SKM-1 treated with dmso at 0.1 percent for 144 hours (cell line): ENCODE measurements around the gene JPT1.
"Not testable (repeated sequence)": the region's sequence is repeated elsewhere in the genome, so short reads cannot be mapped to it uniquely, and the experiment has no call there.

Experiments used
- DNase-seq: peaks from one replicate; lab custom pipeline; 2025; ENCODE audit not compliant: unreplicated experiment; lab: John Stamatoyannopoulos, UW

The JPT1 gene

DNA sequence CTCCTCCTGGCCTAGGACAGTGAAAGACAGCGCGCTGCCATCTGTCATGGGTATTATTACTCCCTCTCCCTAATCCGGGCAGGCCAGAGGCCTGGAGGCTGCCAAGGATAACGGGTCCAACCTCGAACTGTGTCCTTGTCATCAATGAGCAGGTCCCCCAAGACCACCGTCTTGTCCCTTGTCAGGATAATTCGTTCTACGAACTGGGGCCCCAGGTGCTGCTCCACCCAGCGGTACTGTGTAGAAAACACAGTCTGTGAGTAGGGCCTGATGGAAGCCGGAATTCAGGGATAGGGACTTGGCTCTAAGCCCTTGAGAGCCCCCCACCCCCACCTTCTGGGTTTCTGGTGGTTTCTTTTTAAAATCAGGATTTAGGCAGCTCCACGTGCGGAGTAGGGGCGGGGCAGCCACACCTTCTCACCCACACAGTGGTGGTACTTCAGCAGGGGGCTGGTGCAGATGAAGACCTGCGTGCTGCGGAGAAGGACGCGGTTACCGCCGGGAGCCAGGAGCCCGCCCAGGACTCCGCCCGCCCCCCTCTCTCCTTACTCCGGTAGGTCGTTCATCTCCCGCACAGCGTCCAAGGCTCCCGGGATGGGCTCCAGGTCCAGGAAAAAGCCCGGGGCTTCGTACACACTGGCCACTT lies 23.6 kb downstream of the JPT1 start:
- DNase-seq, result peak; percentile 35

GRCh38 chr17:75130059-75130631 lies 24.2 kb downstream of the JPT1 start:
- DNase-seq, result no peak

- no peak for DNase-seq
Observed at GRCh38 chr17:75129576-75129975, 24.7 kb downstream of the JPT1 start.

DNA sequence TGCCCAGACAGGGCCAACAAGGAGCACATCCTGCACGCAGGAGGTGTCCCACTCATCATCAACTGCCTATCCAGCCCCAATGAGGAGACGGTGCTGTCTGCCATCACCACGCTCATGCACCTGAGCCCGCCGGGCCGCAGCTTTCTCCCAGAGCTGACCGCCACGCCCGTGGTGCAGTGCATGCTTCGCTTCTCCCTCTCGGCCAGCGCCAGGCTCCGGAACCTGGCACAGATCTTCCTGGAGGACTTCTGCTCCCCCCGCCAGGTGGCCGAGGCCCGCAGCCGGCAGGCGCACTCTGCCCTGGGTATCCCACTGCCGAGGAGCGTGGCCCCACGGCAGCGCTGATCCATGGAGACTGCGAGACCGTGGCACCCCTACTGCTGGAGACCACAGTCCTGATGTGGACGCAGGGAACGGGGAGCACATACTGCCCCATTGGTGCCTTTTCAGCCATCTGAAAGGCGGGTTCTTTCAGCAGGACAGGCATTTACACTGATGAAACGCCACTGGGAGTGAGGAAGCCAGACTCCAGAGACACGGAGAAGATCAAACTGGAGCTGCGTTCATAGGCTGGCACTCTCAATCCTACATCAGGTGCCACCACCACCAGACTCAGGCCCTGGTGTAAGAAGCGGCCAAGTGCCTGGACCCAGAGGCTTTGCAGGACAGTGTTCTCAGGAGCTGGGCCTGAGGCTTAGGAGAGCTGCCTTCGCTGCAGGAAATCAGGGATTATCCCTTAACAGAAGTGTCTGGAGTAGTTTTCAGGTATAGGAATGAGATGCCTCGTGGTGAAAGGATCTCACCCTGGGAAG lies 25.4 kb downstream of the JPT1 start:
- DNase-seq, result no peak

- not testable (repeated sequence) for DNase-seq
Observed at GRCh38 chr17:75127936-75128335, 26.4 kb downstream of the JPT1 start.

GRCh38 chr17:75126954-75127353 lies 27.4 kb downstream of the JPT1 start:
- DNase-seq, result no peak

DNA sequence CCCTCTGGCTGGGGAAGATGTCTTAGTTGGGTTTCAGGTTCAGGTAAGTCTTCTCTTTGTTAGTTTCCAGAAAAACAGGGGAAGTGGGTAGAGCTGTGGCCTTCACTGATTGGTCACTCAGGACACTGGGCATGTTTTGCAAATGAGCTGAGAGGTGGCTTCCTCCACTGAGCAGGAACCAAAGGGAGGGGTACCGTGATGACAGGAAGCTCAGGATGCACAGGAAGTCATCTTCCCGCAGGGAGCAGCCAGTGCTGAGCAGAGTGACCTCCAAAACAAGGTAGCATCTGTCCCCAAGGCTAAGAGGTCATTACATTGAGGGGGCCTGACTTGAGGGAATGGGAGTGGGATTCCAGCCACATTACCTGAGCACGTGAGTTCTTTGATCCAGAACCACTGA lies 28.3 kb downstream of the JPT1 start:
- DNase-seq, result no peak

- no peak for DNase-seq
Observed at GRCh38 chr17:75124819-75125162, 29.5 kb downstream of the JPT1 start.

GRCh38 chr17:75124041-75124818 lies 30.1 kb downstream of the JPT1 start:
- DNase-seq, result no peak

- DNase-seq, result no peak
Observed at GRCh38 chr17:75118307-75118706, 36.0 kb downstream of the JPT1 start.

- DNase-seq, result no peak
Observed at GRCh38 chr17:75116737-75117136, 37.6 kb downstream of the JPT1 start.

DNA sequence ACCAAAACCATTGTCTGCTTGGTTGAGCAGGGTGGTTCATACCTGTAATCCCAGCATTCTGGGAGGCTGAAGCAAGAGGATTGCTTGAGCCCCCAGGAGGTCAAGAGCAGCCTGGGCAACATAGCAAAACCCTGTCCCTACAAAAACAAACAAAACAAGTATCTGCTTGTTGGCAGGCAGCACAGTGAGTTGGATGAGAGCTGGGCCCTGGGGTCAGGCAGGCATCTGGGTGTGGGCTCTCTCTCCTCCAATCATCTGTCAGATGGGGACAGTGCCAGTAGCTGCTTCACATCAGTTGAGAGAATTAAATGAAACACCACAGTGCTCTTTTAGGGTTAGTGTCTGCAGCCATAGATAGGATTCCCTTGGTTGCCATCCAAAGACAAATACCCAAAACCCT lies 38.8 kb downstream of the JPT1 start:
- DNase-seq, result no peak

DNA sequence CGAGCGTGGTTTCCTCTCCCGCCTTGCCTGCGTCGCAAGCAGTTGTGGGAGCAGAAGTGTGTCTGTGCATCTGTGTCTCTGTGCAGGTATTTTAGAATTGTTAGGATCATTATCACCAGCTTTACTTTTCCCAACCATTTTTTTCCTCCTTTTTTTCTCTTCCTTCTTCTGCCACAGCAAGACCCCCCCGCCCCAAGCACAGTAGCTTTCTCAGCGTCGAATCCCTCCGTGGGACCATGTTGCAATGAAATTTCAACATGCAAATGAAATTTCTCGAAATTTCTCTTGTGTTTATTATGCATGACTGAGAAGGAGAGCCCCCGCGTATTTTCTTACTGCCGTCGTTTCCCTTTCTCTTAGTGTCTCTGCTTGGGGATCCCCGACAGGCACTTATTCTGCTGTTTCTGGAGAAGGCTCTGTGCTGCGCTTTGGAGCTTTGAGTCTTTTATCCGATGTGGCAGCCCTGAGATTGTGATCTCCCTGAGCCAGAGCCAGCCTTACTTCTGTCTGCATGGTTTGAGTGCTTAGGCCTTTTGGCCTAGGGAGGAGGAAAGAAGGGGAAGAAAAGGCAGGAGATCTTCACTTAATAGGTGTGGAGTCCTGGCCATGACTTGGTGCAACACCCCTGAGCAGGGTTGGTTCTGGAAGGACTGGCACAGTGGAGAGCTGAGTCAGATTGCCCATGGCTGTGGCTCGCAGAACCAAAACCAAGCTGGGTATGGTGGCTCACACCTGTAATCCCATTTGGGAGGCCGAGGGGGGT lies 39.6 kb downstream of the JPT1 start:
- DNase-seq, result no peak

DNA sequence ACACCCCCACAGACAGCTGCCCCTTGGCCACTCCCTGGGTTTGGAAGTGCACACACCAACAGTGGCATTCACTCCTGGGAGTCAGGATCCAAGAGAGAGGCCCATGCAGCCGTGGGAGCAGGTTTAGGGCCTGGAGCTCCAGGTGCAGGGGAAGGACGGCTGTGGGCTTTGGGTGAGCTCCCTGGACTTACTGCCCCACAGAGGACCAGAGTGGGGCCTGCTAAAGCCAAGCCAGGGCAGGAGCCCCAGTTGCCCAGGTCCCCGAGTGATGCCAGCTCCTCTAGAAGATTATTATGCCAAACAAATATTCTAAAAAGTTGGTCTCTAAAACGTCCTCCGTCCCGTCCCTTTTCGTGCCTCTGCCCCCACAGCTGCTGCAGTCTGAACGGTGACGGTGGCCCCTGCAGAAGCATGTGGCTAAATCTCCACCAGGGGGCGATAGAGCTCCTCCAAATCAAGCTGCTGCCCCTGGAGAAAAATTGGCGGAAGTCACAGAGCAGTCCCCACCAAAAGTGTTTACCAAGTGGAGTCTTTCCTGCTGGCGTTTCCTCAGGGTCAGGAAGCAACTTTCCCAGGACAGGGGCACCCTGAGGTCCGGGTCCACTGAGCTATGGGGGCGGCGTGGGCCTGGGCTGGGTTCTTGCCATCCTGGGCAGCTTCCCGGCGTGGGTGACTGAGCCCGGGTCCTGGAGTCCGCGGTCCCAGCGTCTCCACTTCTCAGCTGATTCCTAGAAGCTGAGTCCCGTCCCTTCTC lies 40.3 kb downstream of the JPT1 start:
- DNase-seq, result peak; percentile 88

DNA sequence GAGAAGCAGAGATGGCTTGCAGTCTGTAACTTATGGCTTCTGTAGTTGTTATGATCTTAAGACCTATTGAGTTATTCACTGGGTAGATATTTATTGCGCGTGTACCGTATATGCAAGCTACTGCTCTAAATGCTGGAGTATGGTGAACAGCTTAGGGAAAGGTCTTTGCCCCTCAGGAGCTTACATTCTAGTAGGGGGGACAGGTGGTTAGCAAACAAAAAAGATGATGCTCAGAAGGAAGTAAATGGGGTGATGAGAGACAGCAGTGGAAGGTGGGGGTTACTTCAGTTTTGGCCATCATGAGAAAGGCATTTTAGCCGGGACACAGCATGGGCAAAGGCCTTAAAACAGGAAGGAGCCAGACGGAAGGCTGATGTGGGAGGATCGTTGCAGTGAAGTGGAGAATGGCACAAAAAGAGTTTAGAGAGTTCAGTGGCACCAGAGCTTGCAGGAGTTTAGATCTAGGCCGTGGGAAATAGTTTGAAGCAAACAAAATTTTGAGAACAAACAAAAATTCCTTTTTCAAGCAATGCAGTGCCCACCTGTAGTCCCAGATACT lies 42.5 kb downstream of the JPT1 start:
- DNase-seq, result no peak

DNA sequence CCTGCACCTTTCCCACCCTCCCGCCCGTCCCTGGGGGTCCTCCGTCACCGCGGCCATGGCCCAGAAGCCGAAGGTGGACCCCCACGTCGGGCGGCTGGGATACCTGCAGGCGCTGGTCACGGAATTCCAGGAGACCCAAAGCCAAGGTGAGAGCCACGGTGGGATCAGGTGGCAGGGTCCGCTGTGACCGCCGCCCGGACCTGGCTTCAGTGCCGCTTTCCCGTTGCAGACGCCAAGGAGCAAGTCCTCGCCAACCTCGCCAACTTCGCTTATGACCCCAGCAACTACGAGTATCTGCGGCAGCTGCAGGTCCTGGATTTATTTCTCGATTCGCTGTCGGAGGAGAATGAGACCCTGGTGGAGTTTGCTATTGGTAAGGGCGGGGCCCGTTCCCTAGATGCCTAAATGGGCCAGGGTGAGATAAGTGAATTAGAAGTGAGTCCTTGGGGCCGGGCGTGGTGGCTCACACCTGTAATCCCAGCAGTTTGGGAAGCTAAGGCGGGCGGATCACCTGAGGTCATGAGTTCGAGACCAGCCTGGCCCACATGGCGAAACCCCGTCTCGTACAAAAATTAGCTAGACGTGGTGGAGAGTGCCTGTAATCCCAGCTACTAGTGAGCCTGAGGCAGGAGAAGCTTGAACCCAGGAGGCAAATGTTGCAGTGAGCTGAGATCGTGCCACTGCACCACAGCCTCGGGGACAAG lies 43.9 kb downstream of the JPT1 start:
- no peak for DNase-seq

GRCh38 chr17:75109407-75110233 lies 44.7 kb downstream of the JPT1 start, which contains the start of gene ARMC7:
ARMC7 (plus strand) TSS chr17:75109969; CDS start chr17:75110289, 320 bp downstream.
- DNase-seq, result peak; percentile 81

GRCh38 chr17:75109046-75109406 lies 45.3 kb downstream of the JPT1 start:
- DNase-seq, result no peak
